ENCODE results near the gene KDM2B. TPM values are rescaled to one million over a fixed set of nuclear protein-coding genes. Genes with fewer than 3 reads are reported as not detected.

KDM2B gene
- total RNA-seq, 1 experiment from 2014 or later, result 49.3 TPM

DNA sequence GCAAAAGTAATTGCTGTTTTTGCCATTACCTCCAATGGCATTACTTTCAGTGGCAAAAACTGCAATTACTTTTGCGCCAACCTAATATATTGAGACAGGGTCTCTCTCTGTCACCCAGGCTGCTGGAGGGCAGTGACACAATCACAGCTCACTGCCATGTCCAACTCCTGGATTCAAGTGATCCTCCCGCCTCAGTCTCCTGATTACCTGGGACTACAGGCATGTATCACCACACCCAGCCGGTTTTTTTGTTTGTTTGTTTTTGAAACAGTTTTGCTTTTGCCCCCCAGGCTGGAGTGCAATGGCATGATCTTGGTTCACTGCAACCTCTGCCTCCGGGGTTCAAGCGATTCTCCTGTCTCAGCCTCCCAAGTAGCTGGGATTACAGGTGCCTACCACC, 15.7 kb upstream of the KDM2B start:
- CTCF ChIA-PET, result interaction anchor here (0.7 kb wide), 1 partner anchor 23 kb away, joined by 4 read pairs; no protein-coding TSS in a partner anchor
- no TSS peak for BruUV-seq (replicated peaks)
- intact Hi-C loops (cut with micrococcal nuclease; ENCODE audit: unreplicated experiment), result no loop called here

DNA sequence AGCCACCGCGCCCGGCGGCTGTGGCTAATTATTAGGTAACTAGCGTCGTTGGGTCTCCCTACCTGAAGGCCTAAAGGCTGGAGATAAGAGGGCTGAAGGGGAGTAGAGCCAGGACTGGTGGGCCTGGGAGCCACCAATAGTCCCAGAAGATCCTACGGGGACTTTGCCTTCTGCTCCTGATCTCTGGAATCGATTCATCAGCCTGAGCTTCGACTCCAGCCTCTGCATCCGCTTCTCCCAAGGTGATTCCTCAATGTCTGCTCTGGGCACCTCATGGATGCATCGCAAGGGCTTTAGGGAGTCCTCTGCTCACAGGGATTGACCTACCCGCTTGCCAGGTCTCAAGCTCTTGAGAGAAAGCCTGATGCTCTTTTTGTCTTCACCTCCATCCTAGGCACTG, 14.7 kb upstream of the KDM2B start:
- POLR2A ChIA-PET (ENCODE audit: low non-redundant PET), result no interaction called here
- Histone ChIP-seq H3K4me3 (ENCODE audit: low read depth, low read length, poor library complexity, severe bottlenecking) (no peak overlapping the region), H3K27me3 (replicated peaks; ENCODE audit: insufficient read depth, low read depth, low read length, poor library complexity) (no peaks in the 10 kb centered on the region), H3K36me3 (ENCODE audit: insufficient read depth, low read length, poor library complexity, severe bottlenecking) (no peaks in the 10 kb centered on the region), H3K4me1 (ENCODE audit: insufficient read depth, low read length, poor library complexity, severe bottlenecking) (peaks cover 6% of the 10 kb centered on the region), H3K9me3 (ENCODE audit: low read depth, low read length, poor library complexity, severe bottlenecking) (no peaks in the 10 kb centered on the region), H3K27ac (ENCODE audit: low read depth, low read length, poor library complexity, severe bottlenecking) (no peak overlapping the region)
- DNase-seq (ENCODE audit: low spot score), result no peak
- TF ChIP-seq, protein P1, sequence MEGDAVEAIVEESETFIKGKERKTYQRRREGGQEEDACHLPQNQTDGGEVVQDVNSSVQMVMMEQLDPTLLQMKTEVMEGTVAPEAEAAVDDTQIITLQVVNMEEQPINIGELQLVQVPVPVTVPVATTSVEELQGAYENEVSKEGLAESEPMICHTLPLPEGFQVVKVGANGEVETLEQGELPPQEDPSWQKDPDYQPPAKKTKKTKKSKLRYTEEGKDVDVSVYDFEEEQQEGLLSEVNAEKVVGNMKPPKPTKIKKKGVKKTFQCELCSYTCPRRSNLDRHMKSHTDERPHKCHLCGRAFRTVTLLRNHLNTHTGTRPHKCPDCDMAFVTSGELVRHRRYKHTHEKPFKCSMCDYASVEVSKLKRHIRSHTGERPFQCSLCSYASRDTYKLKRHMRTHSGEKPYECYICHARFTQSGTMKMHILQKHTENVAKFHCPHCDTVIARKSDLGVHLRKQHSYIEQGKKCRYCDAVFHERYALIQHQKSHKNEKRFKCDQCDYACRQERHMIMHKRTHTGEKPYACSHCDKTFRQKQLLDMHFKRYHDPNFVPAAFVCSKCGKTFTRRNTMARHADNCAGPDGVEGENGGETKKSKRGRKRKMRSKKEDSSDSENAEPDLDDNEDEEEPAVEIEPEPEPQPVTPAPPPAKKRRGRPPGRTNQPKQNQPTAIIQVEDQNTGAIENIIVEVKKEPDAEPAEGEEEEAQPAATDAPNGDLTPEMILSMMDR (conservative IDR thresholded peaks at IDR 0.05; ENCODE audit: low read depth, low read length), result no peak
- TF ChIP-seq EZH2 (IDR thresholded peaks at IDR 0.05; ENCODE audit: borderline replicate concordance, low read depth, low read length, poor library complexity, severe bottlenecking), result no peak
- CTCF ChIA-PET, result no interaction called here
- intact Hi-C loops (cut with micrococcal nuclease; ENCODE audit: unreplicated experiment), result no loop called here
- BruUV-seq (replicated peaks), result no TSS peak

More for the DNA sequence above, 15.7 kb upstream of the KDM2B start:
- POLR2A ChIA-PET (ENCODE audit: low non-redundant PET), result no interaction called here
- no peaks in the 10 kb centered on the region for H3K27me3 ChIP-seq (replicated peaks; ENCODE audit: insufficient read depth, low read depth, low read length, poor library complexity)
- no peak overlapping the region for H3K27ac ChIP-seq (ENCODE audit: low read depth, low read length, poor library complexity, severe bottlenecking)
- DNase-seq (ENCODE audit: low spot score), result no peak
- H3K4me1 ChIP-seq (ENCODE audit: insufficient read depth, low read length, poor library complexity, severe bottlenecking), result no peaks in the 10 kb centered on the region
- no peak overlapping the region for H3K4me3 ChIP-seq (ENCODE audit: low read depth, low read length, poor library complexity, severe bottlenecking)
- TF ChIP-seq EZH2 (IDR thresholded peaks at IDR 0.05; ENCODE audit: borderline replicate concordance, low read depth, low read length, poor library complexity, severe bottlenecking), result no peak
- TF ChIP-seq, protein P1 (conservative IDR thresholded peaks at IDR 0.05; ENCODE audit: low read depth, low read length), result no peak
- no peaks in the 10 kb centered on the region for H3K36me3 ChIP-seq (ENCODE audit: insufficient read depth, low read length, poor library complexity, severe bottlenecking)
- H3K9me3 ChIP-seq (ENCODE audit: low read depth, low read length, poor library complexity, severe bottlenecking), result no peaks in the 10 kb centered on the region

DNA sequence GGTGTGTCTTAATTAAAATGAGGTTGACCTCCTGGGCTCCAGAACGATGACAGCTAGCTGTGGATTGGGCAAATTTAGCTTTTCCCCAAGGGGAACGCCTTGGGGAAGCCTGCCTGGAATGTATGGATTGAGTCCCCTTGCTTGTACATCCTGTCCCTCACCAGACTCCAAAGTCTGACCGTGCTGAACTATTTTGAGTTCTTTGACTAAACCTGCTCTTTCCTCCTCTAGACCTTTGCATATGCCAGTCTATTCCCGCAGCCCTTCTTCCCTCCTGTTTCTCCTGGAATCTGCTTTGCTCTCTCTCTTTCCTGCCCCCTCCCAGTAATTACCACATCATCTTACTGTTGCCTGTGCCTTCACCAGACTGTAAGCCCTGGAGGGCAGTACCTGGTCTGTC, 11.5 kb upstream of the KDM2B start:
- DNase-seq (ENCODE audit: low spot score), result no peak
- intact Hi-C loops (cut with micrococcal nuclease; ENCODE audit: unreplicated experiment), result no loop called here
- peaks cover 11% of the 10 kb centered on the region for H3K4me1 ChIP-seq (ENCODE audit: insufficient read depth, low read length, poor library complexity, severe bottlenecking)
- no peak overlapping the region for H3K27ac ChIP-seq (ENCODE audit: low read depth, low read length, poor library complexity, severe bottlenecking)
- CTCF ChIA-PET, result no interaction called here
- no peaks in the 10 kb centered on the region for H3K27me3 ChIP-seq (replicated peaks; ENCODE audit: insufficient read depth, low read depth, low read length, poor library complexity)
- TF ChIP-seq, protein P1 (conservative IDR thresholded peaks at IDR 0.05; ENCODE audit: low read depth, low read length), result no peak
- TF ChIP-seq EZH2 (IDR thresholded peaks at IDR 0.05; ENCODE audit: borderline replicate concordance, low read depth, low read length, poor library complexity, severe bottlenecking), result no peak
- no peak overlapping the region for H3K4me3 ChIP-seq (ENCODE audit: low read depth, low read length, poor library complexity, severe bottlenecking)
- H3K36me3 ChIP-seq (ENCODE audit: insufficient read depth, low read length, poor library complexity, severe bottlenecking), result no peaks in the 10 kb centered on the region
- POLR2A ChIA-PET (ENCODE audit: low non-redundant PET), result no interaction called here
- BruUV-seq (replicated peaks), result no TSS peak
- no peaks in the 10 kb centered on the region for H3K9me3 ChIP-seq (ENCODE audit: low read depth, low read length, poor library complexity, severe bottlenecking)
